Measurements from ENCODE around the gene ATXN10.

DNA sequence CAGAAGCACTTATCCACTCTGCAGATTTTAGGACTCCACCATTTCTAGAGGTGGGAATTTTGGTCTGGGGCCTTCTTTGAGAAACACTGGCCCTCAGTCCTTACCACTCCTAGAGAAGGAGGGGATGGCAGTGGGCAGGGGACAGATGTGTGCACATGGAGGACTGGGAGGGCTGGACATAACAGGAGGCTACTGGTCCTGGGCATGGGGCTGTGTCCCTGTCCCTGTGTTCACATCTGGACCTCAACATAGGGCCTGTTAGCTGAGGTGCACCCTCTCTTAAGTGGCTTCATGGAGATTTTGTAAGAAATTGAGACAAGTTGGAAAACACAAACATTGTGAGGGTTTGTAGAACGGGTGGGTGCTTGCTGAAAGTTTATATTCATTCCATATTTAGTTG is 103.4 kb downstream of the ATXN10 start:
- no peak for TF ChIP-seq CREB1 (CRISPR knock-in tag; IDR thresholded peaks at IDR 0.05; ENCODE audit: low read depth)
- TF ChIP-seq, protein P1, sequence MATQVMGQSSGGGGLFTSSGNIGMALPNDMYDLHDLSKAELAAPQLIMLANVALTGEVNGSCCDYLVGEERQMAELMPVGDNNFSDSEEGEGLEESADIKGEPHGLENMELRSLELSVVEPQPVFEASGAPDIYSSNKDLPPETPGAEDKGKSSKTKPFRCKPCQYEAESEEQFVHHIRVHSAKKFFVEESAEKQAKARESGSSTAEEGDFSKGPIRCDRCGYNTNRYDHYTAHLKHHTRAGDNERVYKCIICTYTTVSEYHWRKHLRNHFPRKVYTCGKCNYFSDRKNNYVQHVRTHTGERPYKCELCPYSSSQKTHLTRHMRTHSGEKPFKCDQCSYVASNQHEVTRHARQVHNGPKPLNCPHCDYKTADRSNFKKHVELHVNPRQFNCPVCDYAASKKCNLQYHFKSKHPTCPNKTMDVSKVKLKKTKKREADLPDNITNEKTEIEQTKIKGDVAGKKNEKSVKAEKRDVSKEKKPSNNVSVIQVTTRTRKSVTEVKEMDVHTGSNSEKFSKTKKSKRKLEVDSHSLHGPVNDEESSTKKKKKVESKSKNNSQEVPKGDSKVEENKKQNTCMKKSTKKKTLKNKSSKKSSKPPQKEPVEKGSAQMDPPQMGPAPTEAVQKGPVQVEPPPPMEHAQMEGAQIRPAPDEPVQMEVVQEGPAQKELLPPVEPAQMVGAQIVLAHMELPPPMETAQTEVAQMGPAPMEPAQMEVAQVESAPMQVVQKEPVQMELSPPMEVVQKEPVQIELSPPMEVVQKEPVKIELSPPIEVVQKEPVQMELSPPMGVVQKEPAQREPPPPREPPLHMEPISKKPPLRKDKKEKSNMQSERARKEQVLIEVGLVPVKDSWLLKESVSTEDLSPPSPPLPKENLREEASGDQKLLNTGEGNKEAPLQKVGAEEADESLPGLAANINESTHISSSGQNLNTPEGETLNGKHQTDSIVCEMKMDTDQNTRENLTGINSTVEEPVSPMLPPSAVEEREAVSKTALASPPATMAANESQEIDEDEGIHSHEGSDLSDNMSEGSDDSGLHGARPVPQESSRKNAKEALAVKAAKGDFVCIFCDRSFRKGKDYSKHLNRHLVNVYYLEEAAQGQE (IDR thresholded peaks at IDR 0.05; ENCODE audit: unreplicated experiment) = no peak
- TF ChIP-seq EZH2 (IDR thresholded peaks at IDR 0.05; ENCODE audit: low read depth, unreplicated experiment) = no peak
- no peak for TF ChIP-seq EZH2phosphoT487 (IDR thresholded peaks at IDR 0.05; ENCODE audit: unreplicated experiment)
- TF ChIP-seq, protein P2, sequence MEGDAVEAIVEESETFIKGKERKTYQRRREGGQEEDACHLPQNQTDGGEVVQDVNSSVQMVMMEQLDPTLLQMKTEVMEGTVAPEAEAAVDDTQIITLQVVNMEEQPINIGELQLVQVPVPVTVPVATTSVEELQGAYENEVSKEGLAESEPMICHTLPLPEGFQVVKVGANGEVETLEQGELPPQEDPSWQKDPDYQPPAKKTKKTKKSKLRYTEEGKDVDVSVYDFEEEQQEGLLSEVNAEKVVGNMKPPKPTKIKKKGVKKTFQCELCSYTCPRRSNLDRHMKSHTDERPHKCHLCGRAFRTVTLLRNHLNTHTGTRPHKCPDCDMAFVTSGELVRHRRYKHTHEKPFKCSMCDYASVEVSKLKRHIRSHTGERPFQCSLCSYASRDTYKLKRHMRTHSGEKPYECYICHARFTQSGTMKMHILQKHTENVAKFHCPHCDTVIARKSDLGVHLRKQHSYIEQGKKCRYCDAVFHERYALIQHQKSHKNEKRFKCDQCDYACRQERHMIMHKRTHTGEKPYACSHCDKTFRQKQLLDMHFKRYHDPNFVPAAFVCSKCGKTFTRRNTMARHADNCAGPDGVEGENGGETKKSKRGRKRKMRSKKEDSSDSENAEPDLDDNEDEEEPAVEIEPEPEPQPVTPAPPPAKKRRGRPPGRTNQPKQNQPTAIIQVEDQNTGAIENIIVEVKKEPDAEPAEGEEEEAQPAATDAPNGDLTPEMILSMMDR (conservative IDR thresholded peaks at IDR 0.05; ENCODE audit: low read depth in 2 of 2) = no peak
- no peak for TF ChIP-seq POLR2AphosphoS5 (IDR thresholded peaks at IDR 0.05; ENCODE audit: low read depth)
- no peak for TF ChIP-seq ZNF114 (CRISPR knock-in tag; IDR thresholded peaks at IDR 0.05)
- TF ChIP-seq, protein P3, sequence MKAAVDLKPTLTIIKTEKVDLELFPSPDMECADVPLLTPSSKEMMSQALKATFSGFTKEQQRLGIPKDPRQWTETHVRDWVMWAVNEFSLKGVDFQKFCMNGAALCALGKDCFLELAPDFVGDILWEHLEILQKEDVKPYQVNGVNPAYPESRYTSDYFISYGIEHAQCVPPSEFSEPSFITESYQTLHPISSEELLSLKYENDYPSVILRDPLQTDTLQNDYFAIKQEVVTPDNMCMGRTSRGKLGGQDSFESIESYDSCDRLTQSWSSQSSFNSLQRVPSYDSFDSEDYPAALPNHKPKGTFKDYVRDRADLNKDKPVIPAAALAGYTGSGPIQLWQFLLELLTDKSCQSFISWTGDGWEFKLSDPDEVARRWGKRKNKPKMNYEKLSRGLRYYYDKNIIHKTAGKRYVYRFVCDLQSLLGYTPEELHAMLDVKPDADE (IDR thresholded peaks at IDR 0.05) = no peak
- no peak for TF ChIP-seq STAT1 (IDR thresholded peaks at IDR 0.05; ENCODE audit: unreplicated experiment)
- no peak for TF ChIP-seq JUNB (IDR thresholded peaks at IDR 0.05; ENCODE audit: unreplicated experiment)

Data from GM23338 (cell line).